ENCODE results near the gene CSNK1G2.

DNA sequence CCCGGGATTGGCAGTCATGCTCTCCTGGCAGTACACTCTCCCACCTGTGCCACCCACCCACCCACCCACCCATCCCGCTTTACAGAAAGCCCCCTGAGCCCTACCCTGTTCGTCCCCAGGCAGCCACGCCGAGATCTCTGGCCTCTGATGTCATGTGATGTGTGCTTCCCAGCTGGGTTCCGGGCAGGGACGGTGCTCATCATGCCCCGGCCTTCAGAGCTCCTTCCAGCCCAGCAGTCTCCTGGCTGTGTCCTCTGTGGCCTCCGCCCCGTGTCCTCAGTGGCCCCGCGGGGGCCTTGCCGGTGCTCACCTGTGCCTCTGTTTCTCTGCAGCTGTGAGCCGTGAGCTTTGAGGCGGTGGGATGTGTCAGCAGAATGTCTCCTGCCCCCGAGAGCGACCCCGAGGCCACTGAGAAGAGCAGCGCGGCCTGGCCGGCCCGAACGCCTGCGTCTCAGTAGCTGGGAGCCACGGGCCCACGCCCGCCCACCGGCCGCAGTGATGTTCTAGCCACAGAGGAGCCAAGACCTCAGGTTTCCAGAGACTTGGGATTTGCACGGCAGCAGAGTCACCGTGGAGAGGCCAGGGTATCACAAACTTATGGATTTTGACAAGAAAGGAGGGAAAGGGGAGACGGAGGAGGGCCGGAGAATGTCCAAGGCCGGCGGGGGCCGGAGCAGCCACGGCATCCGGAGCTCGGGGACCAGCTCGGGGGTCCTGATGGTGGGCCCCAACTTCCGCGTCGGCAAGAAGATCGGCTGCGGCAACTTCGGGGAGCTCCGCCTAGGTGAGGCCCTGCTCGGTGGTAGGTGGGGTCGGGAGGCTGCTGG, 28.4 kb downstream of the CSNK1G2 start:
- TF ChIP-seq, protein P1, sequence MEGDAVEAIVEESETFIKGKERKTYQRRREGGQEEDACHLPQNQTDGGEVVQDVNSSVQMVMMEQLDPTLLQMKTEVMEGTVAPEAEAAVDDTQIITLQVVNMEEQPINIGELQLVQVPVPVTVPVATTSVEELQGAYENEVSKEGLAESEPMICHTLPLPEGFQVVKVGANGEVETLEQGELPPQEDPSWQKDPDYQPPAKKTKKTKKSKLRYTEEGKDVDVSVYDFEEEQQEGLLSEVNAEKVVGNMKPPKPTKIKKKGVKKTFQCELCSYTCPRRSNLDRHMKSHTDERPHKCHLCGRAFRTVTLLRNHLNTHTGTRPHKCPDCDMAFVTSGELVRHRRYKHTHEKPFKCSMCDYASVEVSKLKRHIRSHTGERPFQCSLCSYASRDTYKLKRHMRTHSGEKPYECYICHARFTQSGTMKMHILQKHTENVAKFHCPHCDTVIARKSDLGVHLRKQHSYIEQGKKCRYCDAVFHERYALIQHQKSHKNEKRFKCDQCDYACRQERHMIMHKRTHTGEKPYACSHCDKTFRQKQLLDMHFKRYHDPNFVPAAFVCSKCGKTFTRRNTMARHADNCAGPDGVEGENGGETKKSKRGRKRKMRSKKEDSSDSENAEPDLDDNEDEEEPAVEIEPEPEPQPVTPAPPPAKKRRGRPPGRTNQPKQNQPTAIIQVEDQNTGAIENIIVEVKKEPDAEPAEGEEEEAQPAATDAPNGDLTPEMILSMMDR (IDR thresholded peaks at IDR 0.05), result no peak
- TF ChIP-seq POLR2A (IDR thresholded peaks at IDR 0.05), result no peak
